Left forelimb (tissue), 1 donor: Measurements from ENCODE around the gene SIPA1L3.
"Not testable (repeated sequence)": the region's sequence is repeated elsewhere in the genome, so short reads cannot be mapped to it uniquely, and the experiment has no call there.

Source experiments
- DNase-seq: peaks from one replicate; pipeline ENCODE4 v3.0.0-alpha.2; 2018; ENCODE audit warnings: low spot score

The SIPA1L3 gene

DNA sequence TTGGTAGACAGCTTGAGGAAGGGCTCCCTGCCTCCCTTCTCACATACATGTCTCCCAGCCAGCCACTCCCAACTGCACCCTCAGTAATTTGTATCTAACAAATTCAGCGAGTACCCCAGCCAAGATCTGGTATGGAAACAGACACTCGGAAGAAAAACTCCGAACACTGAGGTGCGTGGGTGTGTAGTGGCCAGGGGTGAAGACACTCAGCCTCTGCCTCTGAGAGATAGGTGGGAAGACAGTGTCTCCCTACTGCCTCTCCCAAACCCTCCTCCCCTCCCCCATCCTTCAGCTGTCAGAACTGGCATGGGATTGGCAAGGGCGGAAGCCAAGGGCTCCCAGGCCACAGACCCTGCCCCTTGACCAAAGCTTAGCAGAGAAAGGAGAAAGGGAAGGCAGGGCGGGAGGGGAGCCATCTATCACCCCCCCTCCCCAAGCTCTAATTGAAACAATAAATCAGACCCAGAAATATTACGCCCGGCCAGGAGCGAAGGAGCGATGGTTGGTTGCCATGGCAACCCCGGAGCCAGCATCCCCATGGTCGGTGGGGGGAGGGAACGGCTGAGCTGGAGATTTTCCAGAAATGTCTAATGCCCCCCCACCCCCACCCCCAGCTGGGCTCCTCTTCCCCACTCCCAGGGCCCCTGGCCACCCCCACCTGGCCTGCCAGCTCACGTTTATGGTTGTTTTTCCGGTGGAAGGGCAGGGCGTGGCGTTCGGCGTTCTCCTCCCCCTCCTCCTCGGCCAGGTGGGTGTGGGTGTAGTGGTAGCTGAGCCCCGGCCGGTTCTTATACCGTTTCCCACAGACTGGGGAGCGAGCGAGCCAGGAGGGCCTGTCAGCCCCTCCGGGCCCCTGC is 310.0 kb downstream of the SIPA1L3 start:
- no peak for DNase-seq

DNA sequence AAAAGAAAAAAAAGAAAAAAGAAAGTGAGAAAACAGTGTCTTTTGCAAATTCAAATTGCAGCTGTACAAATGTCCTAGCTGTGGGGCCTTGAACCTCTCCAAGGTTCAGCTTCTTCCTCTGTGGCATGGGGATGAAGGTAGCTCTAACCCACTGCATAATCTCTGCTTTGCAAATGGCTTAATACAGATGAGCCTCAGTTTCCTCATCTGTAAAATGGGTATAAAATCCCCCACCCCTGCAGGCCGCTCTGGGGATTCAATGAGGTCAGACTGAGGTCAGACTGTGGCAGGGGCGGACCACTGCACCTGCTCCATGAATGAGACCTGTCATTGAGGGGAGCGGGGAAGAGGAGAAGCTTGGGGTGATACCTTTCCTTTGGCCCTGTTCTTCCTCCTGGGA is 311.2 kb downstream of the SIPA1L3 start:
- no peak for DNase-seq

DNA sequence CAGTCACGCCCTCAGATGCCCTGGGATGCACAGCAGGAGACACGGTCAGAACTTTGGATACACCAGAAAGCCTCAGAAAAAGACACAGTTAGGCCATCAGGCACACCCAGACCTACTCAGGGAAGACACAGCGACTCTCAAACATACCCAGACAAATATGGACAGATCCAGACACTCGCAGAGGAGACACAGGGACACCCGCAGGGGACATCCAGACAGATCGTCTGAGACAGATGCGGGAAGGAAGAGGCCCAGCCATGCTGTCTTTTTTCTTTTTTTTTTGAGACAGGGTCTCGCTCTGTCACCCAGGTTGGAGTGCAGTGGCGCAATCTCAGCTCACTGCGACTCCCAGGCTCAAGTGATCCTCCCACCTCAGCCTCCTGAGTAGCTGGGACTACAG is 312.2 kb downstream of the SIPA1L3 start:
- DNase-seq, result no peak

DNA sequence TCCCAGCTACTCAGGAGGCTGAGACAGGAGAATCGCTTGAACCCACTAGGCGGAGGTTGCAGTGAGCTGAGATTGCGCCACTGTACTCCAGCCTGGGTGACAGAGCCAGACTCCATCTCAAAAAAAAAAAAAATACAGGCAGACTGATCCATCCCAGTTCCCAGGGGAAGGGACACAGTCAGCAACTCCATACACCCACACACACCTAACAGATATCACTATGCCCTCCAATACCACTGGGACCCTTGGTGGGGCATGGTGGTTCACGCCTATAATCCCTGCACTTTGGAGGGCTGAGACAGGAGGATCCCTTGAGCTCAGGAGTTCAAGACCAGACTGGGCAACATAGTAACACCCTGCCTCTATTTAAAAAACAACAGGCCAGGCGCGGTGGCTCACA is 314.4 kb downstream of the SIPA1L3 start:
- DNase-seq, result no peak

DNA sequence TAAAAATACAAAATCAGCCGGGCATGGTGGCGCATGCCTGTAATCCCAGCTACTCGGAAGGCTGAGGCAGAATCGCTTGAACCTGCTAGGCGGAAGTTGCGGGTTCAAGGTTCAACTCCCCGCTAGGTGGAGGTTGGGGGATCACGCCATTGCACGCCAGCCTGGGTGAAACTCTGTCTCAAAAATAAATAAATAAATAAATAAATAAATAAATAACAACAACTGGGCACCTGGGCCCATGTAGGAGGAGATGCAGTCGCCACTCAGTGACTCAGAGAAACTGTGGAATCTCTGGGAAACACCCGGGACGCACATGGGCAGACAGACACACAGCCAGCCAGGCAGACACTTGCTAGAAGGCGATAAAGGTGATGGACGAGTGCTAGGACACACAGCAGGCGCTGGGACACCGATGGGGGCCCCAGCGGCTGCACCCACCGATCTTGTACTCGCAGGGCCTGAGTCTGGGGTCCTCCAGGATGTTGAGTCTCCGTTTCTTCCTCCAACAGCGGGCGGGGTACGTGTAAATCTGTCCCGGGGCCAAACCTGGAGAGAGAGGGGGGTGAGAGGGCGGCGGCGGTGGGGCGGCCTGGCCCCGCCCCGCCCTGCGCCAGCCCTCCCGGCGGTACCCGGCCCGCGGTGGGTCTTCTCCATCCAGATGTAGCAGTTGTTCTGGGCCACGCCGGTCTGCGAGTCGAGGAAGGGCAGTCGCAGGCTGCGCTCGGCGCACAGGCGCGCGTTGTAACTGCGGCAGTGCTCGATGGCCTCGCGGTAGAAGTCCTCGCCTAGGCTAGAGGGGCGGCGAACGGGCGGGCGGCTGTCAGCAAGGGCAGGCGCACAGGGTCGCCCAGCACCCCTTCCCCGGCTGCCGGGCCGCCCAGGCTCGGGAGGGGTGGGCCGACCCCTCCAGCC is 315.2 kb downstream of the SIPA1L3 start:
- DNase-seq, result no peak

DNA sequence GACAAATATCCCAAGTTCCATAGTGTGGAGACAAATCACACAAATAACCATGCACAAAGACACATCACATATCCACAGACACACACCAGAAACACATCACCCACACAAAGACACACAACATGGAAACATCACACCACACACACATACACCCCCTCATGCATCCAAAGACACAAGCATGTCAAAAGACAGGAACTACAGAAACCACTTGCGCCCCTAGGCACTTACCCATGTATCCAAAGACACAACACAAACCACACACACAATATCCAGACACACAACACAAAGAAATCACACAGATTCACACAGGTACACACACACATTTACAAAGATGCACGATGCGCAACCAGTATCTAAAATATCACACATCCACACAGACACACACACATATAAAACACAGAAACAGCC is 316.1 kb downstream of the SIPA1L3 start:
- DNase-seq, result no peak

DNA sequence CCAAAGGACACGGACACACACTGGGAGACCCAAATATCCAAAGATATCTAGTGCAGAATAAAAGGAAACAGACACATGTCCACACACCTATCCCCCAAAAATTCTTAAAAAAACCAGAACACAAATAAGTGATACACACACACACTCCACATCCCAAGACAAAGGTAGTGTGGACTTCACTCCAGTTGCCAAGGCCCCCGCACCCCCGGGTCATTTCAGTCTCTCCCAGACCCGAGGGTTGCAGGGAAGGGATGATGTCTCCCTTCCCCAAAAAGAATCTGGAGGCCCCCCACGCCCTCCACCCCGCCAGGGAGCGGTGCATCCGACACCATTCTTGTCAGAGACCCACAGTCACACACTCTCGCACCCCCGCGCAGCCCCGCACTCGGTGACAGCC is 316.6 kb downstream of the SIPA1L3 start:
- no peak for DNase-seq

DNA sequence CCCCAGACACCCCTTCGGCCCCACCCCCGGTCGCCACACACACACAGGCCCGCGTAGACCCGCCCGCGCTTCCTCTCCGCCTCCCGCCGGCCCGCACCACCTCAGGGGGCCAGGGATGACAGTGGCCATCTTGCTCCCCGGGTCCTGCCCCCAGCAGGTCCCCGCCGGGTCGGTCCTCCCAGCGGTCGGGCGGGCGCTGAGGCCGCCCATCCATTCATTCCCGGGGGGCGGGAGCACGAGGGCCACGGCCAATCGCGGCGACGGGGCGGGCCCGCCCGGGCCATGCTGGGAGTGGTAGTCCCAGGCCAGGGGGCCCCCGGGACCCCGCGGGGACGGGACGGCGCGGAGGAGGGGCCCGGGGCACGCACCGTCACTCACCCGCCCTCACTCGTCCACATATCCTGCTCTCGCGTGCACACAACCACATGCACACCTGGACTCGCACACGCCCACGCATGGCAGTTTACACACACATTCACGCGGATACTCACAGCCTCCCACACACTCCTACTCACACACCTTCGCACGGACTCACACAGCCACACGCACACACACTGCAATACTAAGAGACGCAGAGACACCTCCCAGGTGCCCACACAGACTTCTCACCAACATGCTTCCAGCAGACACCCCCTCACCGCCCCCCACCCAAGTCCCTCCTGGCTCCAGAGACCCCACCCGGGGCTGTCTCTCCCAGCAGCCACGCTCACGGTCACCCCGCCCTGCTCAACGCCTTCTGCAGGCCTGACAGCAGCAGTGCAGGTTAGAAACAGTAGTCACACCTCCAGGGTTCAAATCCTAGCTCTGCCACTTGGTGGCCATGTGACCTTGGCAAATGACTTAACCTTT is 317.2 kb downstream of the SIPA1L3 start, which contains the start of gene DPF1:
TSS of gene DPF1 (minus strand) at position 209 of the 849 bp plus-strand sequence. CDS start at position 129, 80 bp downstream.
- DNase-seq, result peak; percentile 87

DNA sequence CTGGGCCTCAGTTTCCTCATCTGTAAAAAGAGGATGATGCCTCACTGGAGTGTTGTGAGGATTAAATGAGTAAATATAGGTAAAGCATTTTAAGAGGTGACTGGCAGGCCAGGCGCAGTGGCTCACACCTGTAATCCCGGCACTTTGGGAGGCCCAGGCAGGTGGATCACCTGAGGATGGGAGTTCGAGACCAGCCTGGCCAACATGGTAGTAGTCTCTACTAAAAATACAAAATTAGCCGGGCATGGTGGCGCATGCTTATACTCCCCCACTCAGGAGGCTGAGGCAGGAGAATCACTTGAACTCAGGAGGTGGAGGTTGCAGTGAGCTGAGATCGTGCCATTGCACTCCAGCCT is 317.8 kb downstream of the SIPA1L3 start:
- DNase-seq, result not testable (repeated sequence)

DNA sequence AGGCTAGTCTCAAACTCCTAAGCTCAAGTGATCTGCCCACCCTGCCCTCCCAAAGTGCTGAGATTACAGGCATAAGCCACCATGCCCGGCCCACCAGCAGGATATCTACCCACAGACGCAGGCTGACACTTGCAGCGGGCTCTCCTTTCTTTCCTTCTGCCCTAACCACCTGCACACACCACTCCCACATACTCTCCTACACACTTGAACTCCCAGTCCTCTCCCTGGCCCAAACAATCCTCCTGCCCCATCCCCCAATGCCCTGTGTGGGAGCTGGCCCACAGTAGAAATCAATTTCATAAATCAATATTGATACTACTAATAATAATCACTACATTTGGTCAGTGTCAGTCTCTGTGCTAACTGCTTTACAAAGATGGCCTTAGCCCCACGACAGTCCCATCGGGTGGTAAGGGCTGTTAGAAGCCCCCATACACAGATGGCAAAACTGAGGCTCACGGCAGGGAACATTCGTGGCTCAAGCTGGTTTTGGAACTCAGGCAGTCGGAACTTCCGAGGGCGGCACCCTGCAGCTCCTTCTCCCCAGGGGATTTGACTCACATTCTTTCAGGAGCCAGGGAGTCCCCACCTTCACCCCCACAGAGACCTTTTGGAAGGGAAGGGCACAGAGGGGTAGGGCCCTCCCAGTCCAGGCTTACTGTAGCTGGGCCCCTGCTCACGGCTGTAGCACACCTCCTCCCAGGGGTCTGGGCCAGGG is 320.4 kb downstream of the SIPA1L3 start:
- no peak for DNase-seq

DNA sequence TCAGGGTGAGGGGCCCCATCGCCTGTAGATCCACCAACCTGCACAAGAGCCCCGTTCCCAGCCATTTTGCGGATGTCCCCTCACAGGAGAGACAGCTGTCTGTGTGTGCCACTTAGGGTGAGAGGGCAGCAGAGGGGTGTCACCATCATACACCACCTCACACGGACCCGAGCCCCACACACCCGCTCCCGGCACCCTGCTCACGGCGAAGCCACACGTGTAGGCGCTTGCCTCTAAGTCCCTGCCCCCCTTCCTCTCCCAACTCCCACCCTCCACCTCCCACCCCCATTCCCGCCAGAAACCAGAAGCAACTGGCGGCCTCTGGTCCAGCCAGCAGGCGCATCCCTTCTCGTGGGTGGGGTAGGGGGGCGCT is 321.0 kb downstream of the SIPA1L3 start:
- DNase-seq, result no peak

DNA sequence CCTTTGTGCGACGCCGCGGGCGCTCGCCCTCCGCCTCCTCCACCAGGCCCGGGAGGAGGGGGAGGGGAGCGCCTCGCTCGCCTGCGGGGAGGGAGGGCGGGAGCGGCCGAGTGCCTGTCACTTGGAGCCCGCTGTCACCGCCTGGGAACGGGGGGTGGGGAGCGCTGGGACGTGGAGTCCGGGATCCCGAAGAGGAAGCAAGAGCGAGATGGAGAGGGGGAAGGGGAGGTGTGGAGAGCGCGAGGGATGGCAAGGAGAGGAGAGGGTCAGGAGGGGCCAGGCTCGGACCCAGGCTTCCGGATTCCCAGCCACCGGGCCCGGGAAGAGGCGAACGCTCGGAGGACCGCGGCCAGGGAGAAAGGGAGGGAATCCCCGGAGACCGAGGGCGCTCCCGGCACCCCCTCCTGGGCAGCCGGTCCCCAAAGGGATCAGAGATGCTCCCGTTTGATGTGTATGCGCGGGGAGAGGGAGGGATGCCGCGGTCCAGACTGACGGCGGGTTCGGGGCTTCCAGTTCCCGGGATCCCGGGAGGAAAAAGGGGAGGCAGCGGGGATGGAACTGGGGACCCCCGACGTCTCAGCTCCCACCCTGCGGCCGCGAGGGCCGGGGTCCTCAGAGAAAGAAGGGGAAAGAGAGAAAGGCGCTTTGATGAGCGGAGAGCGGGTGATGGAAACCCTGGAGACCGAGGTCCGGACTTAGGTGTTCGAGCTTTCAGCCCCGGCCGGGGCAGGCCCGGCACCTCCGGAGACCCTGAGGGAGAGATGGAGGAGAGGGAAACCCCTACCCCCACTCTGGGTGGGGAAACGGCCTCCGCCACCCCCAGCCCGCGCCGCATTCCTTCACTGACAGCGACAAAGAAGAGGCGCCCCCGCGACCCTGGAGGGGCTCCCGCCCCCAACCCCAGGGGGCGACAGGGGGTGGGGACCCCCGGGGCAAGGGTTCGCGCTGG is 321.8 kb downstream of the SIPA1L3 start:
- no peak for DNase-seq

DNA sequence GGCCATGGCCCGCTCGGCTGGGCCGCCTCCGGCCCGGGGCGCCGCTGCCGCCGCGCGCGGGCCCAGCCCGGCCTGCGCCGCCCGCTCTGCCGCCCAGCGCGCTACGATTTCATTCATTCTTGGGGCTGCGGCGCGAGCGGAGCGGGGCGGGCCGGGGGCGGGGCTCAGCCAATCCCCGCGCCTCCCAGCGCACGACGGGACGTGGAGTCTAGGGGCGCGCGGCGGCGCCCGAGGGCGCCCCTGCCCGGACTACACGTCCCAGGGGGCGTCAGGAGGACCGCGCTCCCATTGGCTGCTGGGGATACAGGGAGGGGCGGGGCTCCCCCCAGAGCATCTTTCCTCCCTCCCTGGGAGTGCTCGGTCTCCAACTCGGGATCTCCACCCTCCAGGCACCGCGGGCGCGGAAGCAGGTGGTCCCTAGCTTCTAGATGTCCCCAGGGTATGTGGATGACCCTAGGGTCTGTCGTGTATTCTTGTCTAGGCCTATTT is 322.6 kb downstream of the SIPA1L3 start:
- no peak for DNase-seq

DNA sequence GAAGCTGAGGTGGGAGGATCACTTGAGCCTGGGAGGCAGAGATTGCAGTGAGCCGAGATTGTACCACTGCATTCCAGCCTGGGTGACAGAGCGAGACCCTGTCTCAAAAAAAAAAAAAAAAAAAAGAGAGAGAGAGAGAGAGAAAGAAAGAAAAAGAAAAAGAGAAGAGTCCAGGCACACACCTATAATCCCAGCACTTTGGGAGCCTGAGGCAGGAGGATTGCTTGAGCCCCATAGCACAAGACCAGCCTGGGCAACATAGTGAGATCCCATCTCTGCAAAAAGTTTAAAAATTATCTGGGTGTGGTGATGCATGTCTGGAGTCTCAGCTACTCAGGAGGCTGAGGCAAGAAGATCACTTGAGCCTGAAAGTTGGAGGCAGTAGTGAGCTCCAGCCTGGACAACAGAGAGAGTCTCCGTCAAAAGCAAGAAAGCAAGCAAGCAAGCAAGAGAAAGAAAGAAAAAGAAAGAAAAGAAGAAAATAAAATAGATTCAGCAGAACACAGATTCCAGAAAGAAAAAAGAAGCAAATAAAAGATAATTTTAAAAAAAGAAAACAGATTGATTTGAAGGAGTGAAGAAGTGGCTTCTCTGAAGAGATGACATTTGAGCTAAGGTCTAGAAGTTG is 323.6 kb downstream of the SIPA1L3 start:
- not testable (repeated sequence) for DNase-seq

DNA sequence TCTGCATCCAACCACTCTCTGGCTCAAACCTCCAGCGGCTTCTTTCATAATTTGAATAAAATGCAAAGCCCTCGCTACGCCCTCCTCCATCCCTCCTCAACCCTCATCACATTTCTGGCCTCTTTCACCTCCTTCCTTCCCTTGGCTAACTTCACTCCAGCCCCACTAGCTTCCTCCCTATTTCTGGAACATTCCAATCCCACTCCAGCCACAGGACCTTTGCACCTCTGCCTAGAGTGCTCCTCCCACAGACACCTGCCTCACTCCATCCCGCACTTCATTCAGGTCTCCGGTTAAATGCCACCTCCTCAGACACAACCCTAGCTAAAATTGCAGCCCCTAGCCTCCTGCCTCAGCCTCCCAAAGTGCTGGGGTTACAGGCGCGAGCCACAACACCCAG is 324.9 kb downstream of the SIPA1L3 start:
- DNase-seq, result no peak

DNA sequence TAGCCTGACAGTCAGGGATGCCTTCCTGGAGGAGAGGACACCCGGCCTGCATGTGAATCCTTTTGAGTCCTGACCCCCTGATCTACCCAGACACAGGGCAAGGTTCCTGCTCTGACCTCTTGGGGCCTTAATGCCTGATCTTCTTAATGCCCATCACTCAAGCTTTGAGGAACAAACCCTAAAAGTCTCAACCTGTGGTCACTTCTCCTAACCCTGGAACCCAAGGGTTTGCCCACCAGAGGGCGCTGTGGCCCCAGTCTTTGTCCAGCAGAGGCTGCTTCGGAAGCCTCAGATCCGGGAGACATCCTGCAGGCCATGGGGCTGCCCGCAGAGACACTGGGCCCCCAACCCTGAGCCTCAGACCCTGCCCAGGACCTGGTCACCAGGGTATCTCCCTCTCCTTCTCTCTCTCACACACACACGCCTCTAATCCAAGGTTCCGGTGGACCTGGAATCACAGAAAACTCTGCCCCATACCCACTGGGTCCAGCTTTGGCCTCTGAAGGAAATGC is 326.8 kb downstream of the SIPA1L3 start:
- no peak for DNase-seq

DNA sequence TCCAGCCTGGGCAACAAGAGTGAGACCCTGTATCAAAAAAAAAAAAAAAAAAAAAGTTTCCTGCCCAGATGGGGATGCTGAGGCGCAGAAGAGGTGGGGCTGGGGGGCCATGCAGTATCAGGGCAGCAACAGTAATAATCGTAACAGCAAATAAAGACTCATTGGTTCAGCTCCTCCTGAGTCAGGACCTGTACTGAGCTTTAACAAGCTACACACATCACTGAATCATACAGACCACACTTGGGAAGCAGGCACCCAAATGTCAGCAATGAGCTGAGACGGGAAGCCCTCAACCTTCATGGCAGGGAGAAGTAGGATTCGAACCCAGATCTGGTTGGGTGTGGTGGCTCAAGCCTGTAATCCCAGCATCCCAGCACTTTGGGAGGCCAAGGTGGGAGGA is 327.6 kb downstream of the SIPA1L3 start:
- no peak for DNase-seq

DNA sequence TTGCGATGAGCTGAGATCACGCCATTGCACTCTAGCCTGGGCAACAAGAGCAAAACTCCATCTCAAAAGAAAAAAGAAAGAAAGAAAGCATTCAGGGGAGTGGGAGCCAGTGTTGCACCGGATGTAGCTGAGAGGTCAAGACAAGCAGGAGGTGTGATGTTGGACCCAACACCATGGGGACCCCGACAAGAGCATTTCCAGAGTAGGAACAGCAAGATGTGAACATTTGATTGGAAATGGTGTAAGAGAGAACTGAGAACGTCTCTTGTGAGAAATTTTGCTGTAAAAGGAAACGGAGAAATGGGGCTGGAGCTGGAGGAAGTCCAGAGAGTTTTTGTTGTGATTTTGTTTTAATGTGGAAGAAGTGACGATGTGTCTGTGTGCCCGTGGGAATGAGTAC is 332.8 kb downstream of the SIPA1L3 start:
- no peak for DNase-seq

DNA sequence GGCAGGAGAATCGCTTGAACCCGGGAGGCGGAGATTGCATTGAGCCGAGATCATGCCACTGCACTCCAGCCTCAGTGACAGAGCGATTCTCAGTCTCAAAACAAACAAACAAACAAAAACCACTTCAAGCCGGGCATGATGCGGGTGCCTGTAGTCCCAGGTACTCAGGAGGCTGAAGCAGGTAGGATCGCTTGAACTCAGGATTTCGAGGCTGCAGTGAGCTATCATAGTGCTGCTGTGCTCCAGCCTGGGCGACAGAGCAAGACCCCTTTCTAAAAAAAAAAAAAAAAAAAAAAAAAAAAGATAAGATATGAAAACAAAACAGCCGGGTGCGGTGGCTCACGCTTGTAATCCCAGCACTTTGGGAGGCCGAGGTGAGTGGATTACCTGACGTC is 336.3 kb downstream of the SIPA1L3 start:
- no peak for DNase-seq
